ENCODE results near the gene ZFR. TPM values are rescaled to one million over a fixed set of nuclear protein-coding genes. Genes with fewer than 3 reads are reported as not detected.

Gene ZFR
- total RNA-seq, 1 donor, result 122 TPM

GRCh38 chr5:32339878-32340277, 104.7 kb downstream of the ZFR start:
- DNase-seq (ENCODE audit: low read depth), result no peak
- no peak overlapping the region for H3K4me3 ChIP-seq (ENCODE audit: low read depth, low read length)
- TF ChIP-seq CTCF (IDR thresholded peaks at IDR 0.05; ENCODE audit: insufficient read depth, low read depth, low read length), result no peak

DNA sequence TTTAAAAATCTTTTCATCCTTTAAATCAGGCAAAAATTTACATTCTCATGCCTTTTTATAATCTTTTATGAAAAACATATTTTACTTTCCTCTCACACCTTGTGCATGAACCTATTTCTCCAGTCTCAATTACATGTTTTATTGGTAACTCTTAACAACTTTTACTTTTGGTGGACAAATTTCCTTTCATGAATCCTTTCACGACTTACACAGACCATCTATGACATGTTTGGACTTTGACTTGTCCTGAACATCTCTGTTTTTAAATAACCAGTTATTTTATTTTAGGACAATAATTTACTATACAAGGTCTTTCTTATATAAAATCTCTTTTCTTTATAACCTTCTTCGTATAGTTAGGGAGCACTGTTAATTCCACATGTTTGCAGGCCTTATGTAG, 105.3 kb downstream of the ZFR start:
- H3K4me3 ChIP-seq (ENCODE audit: low read depth, low read length), result no peak overlapping the region
- DNase-seq (ENCODE audit: low read depth), result no peak
- TF ChIP-seq CTCF (IDR thresholded peaks at IDR 0.05; ENCODE audit: insufficient read depth, low read depth, low read length), result no peak

GRCh38 chr5:32332966-32333365, 111.6 kb downstream of the ZFR start:
- TF ChIP-seq CTCF (IDR thresholded peaks at IDR 0.05; ENCODE audit: insufficient read depth, low read depth, low read length), result no peak
- no peak overlapping the region for H3K4me3 ChIP-seq (ENCODE audit: low read depth, low read length)
- DNase-seq (ENCODE audit: low read depth), result no peak

DNA sequence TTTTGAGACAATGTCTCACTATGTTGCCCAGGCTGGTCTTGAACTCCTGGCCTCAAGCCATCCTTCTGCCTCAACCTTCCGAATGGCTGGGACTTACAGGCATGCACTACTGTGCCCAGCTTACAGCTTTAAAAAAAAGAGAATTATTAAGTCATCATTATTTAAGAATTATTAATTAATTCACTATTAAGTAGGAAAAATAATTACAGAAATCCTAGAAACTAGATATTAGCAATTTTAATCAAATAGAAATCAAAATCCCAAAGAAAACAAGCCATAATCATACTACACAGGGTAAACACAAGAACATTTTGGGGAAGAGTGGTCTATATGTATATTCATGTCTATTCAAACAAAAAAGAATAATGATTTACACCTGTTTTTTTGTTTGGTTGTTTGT, 112.2 kb downstream of the ZFR start:
- no peak for TF ChIP-seq CTCF (IDR thresholded peaks at IDR 0.05; ENCODE audit: insufficient read depth, low read depth, low read length)
- no peak overlapping the region for H3K4me3 ChIP-seq (ENCODE audit: low read depth, low read length)
- DNase-seq (ENCODE audit: low read depth), result no peak

GRCh38 chr5:32331935-32332274, 112.6 kb downstream of the ZFR start:
- no peak for TF ChIP-seq CTCF (IDR thresholded peaks at IDR 0.05; ENCODE audit: insufficient read depth, low read depth, low read length)
- no peak overlapping the region for H3K4me3 ChIP-seq (ENCODE audit: low read depth, low read length)
- no peak for DNase-seq (ENCODE audit: low read depth)

- DNase-seq (ENCODE audit: low read depth), result no peak
- no peak for TF ChIP-seq CTCF (IDR thresholded peaks at IDR 0.05; ENCODE audit: insufficient read depth, low read depth, low read length)
- H3K4me3 ChIP-seq (ENCODE audit: low read depth, low read length), result no peak overlapping the region
Observed at GRCh38 chr5:32331217-32331934, 113.2 kb downstream of the ZFR start.
